GM12801 (cell line): Measurements from ENCODE around the gene CLIP2.

Experiments
- TF ChIP-seq, protein P1 (sequence below): IDR thresholded peaks from one replicate; pipeline ENCODE4 v1.5.1; 2011; ENCODE audit warnings: control low read depth; ENCODE audit not compliant: insufficient read length; ENCODE audit errors: extremely low read depth

Gene CLIP2

DNA sequence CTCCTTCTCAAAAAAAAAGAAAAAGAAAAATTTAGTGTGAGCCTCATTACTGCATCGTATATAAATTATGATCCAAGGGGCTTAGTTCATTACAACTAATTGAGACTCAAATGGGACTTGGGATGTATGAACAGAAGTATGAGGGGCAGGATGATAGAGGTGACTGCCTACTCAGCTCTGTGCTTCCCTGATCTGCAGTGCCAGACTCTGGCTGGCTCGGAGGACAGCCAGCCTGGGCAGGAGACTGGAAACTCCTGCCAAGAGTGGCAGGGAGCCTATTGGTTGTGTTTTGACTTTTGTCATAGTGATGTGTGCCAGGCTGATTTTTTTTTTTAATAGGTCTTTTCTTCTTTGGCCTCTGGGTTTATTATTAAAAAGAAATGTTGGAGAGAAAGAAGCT is 90.7 kb downstream of the CLIP2 start:
- TF ChIP-seq, protein P1, sequence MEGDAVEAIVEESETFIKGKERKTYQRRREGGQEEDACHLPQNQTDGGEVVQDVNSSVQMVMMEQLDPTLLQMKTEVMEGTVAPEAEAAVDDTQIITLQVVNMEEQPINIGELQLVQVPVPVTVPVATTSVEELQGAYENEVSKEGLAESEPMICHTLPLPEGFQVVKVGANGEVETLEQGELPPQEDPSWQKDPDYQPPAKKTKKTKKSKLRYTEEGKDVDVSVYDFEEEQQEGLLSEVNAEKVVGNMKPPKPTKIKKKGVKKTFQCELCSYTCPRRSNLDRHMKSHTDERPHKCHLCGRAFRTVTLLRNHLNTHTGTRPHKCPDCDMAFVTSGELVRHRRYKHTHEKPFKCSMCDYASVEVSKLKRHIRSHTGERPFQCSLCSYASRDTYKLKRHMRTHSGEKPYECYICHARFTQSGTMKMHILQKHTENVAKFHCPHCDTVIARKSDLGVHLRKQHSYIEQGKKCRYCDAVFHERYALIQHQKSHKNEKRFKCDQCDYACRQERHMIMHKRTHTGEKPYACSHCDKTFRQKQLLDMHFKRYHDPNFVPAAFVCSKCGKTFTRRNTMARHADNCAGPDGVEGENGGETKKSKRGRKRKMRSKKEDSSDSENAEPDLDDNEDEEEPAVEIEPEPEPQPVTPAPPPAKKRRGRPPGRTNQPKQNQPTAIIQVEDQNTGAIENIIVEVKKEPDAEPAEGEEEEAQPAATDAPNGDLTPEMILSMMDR: no peak

DNA sequence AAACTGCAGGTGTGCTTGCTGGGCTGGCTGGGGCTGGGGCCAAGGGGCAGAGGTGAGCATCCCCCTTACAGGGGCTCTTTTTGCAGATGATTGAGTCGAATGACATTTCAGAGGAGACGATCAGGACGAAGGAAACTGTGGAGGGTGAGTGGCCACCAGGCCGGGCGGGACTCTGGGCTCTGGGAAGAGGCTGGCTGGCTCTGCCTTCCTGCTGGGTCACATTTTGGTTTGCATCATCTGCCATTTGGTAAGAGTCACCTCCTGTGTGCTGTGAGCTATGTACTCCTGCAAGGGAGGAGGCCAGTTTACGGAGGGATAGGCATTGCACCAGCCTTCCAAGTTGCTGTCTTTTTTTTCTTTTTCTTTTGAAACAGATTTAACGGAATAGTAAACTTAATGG is 91.5 kb downstream of the CLIP2 start:
- TF ChIP-seq, protein P1: no peak

DNA sequence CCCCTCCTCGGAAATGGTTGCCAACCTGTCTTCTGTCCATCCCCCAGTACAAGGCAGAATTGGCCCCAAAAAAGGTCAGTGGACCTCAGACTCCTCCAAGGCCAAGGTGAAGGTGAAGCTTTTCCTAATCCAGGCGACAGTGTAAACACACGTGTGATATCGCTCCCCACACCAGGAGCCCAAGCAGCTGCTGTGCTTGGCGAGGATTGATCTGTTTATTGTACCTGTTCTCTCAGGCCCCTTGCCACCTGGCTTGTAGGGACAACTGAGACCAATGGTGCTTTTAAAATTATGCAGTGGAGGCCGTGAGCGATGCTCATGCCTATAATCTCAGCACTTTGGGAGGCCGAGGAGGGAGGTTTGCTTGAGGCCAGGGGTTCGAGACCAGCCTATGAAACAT is 98.4 kb downstream of the CLIP2 start:
- TF ChIP-seq, protein P1: no peak

DNA sequence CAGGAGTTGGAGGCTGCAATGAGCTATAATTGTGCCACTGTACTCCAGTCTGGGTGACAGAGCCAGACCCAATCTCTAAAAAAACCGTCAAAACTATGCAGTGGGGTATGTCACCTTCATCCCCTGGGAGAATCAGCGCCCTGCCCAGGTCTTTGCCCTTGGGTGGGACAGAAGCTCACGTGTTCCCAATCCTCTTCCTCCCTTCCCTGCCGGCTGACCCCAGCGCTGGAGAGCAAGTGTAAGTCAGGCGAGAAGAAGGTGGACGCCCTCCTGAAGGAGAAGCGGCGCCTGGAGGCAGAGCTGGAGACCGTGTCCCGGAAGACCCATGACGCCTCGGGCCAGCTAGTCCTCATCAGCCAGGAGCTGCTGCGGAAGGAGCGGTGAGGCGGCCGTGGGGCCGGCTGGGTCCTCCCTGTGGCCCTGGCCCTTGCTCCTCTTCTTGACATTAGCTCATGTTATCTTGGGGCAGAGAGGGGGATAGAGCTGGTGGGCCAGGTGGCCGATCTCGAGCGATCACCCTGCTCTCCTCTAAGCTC is 99.7 kb downstream of the CLIP2 start:
- TF ChIP-seq, protein P1: no peak

DNA sequence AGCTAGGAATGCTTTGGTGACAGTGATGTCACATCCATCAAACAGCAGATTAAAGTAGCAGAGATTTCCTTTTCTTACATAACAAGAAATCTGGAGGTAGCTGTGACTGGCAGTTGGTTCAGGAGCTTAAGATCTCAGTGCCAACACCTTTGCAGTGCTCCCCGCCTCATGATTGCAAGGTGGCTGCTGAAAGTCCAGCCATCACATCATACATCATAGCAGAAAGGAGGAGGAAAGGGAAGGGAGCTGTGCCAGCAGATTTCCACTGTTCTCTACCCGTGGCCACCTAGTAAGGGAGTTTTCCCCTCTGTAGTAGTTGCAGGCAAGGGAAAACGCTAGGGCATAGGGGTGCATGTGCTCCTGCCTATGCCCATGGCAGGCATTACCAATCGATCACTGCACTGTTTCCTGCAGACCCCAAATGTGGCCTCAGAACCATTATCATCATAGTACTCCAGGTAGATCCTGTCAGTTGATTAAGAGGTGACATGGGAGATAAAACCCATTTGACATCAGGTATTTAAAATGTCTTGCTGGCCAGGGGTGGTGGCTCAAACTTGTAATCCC is 106.6 kb downstream of the CLIP2 start:
- TF ChIP-seq, protein P1: no peak

DNA sequence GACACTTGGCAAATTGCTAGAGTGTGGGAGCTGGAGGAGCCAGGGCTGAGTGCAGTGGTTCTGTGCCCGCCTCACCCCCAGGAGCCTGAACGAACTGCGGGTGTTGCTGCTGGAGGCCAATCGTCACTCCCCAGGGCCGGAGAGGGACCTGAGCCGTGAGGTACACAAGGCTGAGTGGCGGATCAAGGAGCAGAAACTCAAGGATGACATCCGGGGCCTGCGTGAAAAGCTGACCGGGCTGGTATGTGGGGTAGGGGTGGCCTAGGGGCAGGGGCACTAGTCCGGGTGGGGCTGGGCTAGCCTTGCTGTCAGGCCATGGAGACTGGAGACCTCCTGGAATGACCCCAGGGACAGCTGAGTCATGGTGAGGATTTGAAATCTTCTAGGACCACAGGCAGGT is 107.8 kb downstream of the CLIP2 start:
- TF ChIP-seq, protein P1: no peak

DNA sequence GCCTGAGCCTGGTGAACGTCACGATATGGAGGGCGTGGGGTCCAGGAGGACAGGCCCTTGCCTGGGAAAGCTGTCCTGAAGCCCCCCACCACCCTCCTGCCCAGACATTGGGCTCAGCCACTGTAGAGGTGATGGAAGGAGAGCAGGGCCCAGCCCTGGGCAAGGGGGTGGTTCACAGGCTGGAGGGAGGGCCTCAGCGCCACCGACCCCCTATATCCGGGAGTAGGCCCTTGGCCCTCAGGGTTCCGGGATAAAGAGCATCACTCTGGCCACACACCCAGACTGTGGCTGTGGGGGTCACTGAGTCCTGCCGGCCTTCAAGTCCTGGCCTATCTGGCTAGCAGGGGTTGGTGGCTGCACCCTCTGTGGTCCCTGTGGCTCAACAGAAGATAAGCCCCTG is 109.2 kb downstream of the CLIP2 start:
- TF ChIP-seq, protein P1: no peak
